ENCODE results near the gene ADIPOR1.

- TF ChIP-seq EZH2phosphoT487 (IDR thresholded peaks at IDR 0.05; ENCODE audit: low read depth) (no peak), CTCF (IDR thresholded peaks at IDR 0.05; ENCODE audit: low read depth, low read length) (no peak)
Measured at GRCh38 chr1:202934755-202935154, 23.4 kb downstream of the ADIPOR1 start.
